Spleen (tissue), 7 donors: ENCODE measurements around the gene DDX51.
A peak's percentile ranks its signal among the peaks of the same experiment; 100 is the strongest.

ENCODE experiments used
- CTCF ChIP-seq, 11 experiments: fragments of 200-600 bp in 7 of 11; fragments of 450-650 bp in 4 of 11; sonication (generic) in 4 of 11; IDR thresholded peaks in 8 of 11; conservative IDR thresholded peaks in 3 of 11; 1 replicate in 7 of 11; 2 replicates in 4 of 11; pipeline versions ENCODE4 v1.4.0 to v1.8.0; 2016 to 2021; ENCODE audit warnings: antibody characterized with exemption in 11 of 11, inconsistent platforms in 4 of 11, mild to moderate bottlenecking in 1 of 11
- POLR2AphosphoS5 ChIP-seq, 3 donors: sonication (generic); formaldehyde crosslinking; IDR thresholded peaks; one replicate each; pipeline ENCODE4 v1.5.1; 2017; ENCODE audit warnings: antibody characterized with exemption in 3 of 3
- donor health status: DM: no; HTN: no; CAD: no; lungs with moderate emphysema.
- donor health status: DM: no; HTN: no; CAD: no.
- donor health status: DM: no; HTN: no; CAD: no.

- TF ChIP-seq POLR2AphosphoS5 (IDR thresholded peaks at IDR 0.05) (peak in 1 of 3 donors; percentile 20), CTCF (IDR thresholded peaks at IDR 0.05 in 8 of 11, conservative IDR thresholded peaks at IDR 0.05 in 3 of 11) (no peak)
Measured at GRCh38 chr12:132118876-132119275, 25.2 kb downstream of the DDX51 start.
